HEK293 (cell line): ENCODE results near the gene KCND2.

Source experiments
- CTCF ChIA-PET: fragments of 350-600 bp; formaldehyde crosslinking; extraction: SDS; loops from one replicate; lab custom pipeline; 2021; ENCODE audit warnings: antibody characterized with exemption; lab: Yijun Ruan, JAX
- POLR2A ChIA-PET: fragments of 300-600 bp; formaldehyde crosslinking; extraction: SDS; loops from one replicate; lab custom pipeline; 2020; ENCODE audit warnings: antibody characterized with exemption, inconsistent platforms; lab: Yijun Ruan, JAX
- H3K27ac ChIP-seq: fragments of 200-500 bp; sonication (Bioruptor generic); 2 replicates; pipeline ENCODE4 v1.5.1; 2014; ENCODE audit warnings: low read depth, low read length, control low read depth, inconsistent platforms; ENCODE audit errors: extremely low read depth
- H3K36me3 ChIP-seq, 2 experiments: fragments of 200-500 bp in 1 of 2; sonication (Bioruptor generic) in 1 of 2; 1 replicate in 1 of 2; 2 replicates in 1 of 2; pipeline ENCODE4 v1.5.1; 2014 to 2017; ENCODE audit warnings: inconsistent platforms in 2 of 2, low read length in 2 of 2; ENCODE audit not compliant: control insufficient read depth in 2 of 2, insufficient read depth in 1 of 2
- H3K4me1 ChIP-seq: fragments of 200-500 bp; sonication (Bioruptor generic); 2 replicates; pipeline ENCODE4 v1.5.1; 2014; ENCODE audit warnings: mild to moderate bottlenecking, low read length, inconsistent platforms; ENCODE audit not compliant: control insufficient read depth, insufficient read depth
- H3K4me3 ChIP-seq: 2 replicates; pipeline ENCODE4 v1.5.1; 2011; ENCODE audit warnings: low read depth, mild to moderate bottlenecking, control low read depth, low read length, moderate library complexity
- H3K9me3 ChIP-seq: fragments of 200-500 bp; sonication (Bioruptor generic); 2 replicates; pipeline ENCODE4 v1.5.1; 2014; ENCODE audit warnings: low read depth, low read length, inconsistent platforms; ENCODE audit not compliant: control insufficient read depth, insufficient read depth
- BCL11A ChIP-seq: fragments of 450-650 bp; formaldehyde crosslinking; IDR thresholded peaks from 2 replicates; pipeline ENCODE4 v1.5.1; 2016; ENCODE audit warnings: low read depth, missing biosample characterization, missing genetic modification characterization
- EGR2 ChIP-seq: fragments of 450-650 bp; formaldehyde crosslinking; IDR thresholded peaks from 2 replicates; pipeline ENCODE4 v1.5.1; 2016; ENCODE audit warnings: low read depth, missing biosample characterization, missing genetic modification characterization
- HIC1 ChIP-seq: fragments of 450-650 bp; formaldehyde crosslinking; IDR thresholded peaks from 2 replicates; pipeline ENCODE4 v1.5.1; 2016; ENCODE audit warnings: missing biosample characterization, missing genetic modification characterization
- KLF8 ChIP-seq: fragments of 450-650 bp; formaldehyde crosslinking; IDR thresholded peaks from 2 replicates; pipeline ENCODE4 v1.5.1; 2016; ENCODE audit warnings: missing biosample characterization, missing genetic modification characterization
- KLF9 ChIP-seq: fragments of 450-650 bp; formaldehyde crosslinking; IDR thresholded peaks from 2 replicates; pipeline ENCODE4 v1.5.1; 2016; ENCODE audit warnings: missing biosample characterization, missing genetic modification characterization, low read depth
- RBAK ChIP-seq: fragments of 450-650 bp; formaldehyde crosslinking; IDR thresholded peaks from 2 replicates; pipeline ENCODE4 v1.5.1; 2016; ENCODE audit warnings: missing biosample characterization, missing genetic modification characterization
- SCRT2 ChIP-seq: fragments of 450-650 bp; formaldehyde crosslinking; IDR thresholded peaks from 2 replicates; pipeline ENCODE4 v1.5.1; 2016; ENCODE audit warnings: missing biosample characterization, missing genetic modification characterization
- ZBTB11 ChIP-seq: fragments of 450-650 bp; formaldehyde crosslinking; conservative IDR thresholded peaks from 2 replicates; pipeline ENCODE4 v1.5.1; 2016; ENCODE audit warnings: low read depth, missing biosample characterization, missing genetic modification characterization
- ZFP3 ChIP-seq: fragments of 450-650 bp; formaldehyde crosslinking; IDR thresholded peaks from 2 replicates; pipeline ENCODE4 v1.5.1; 2016; ENCODE audit warnings: low read depth, missing biosample characterization, missing genetic modification characterization
- ZNF133 ChIP-seq: fragments of 450-650 bp; formaldehyde crosslinking; IDR thresholded peaks from 2 replicates; pipeline ENCODE4 v1.5.1; 2016; ENCODE audit warnings: missing biosample characterization, missing genetic modification characterization
- ZNF138 ChIP-seq: fragments of 450-650 bp; formaldehyde crosslinking; IDR thresholded peaks from 2 replicates; pipeline ENCODE4 v1.5.1; 2016; ENCODE audit warnings: missing biosample characterization, missing genetic modification characterization, borderline replicate concordance
- ZNF148 ChIP-seq: fragments of 450-650 bp; formaldehyde crosslinking; IDR thresholded peaks from 2 replicates; pipeline ENCODE4 v1.5.0; 2017; ENCODE audit warnings: missing biosample characterization, missing genetic modification characterization, borderline replicate concordance
- ZNF155 ChIP-seq: fragments of 450-650 bp; formaldehyde crosslinking; IDR thresholded peaks from 2 replicates; pipeline ENCODE4 v1.5.1; 2016; ENCODE audit warnings: missing biosample characterization, missing genetic modification characterization
- ZNF221 ChIP-seq: fragments of 450-650 bp; formaldehyde crosslinking; IDR thresholded peaks from 2 replicates; pipeline ENCODE4 v1.5.1; 2017; ENCODE audit warnings: missing biosample characterization, missing genetic modification characterization, borderline replicate concordance
- ZNF48 ChIP-seq: fragments of 450-650 bp; formaldehyde crosslinking; IDR thresholded peaks from 2 replicates; pipeline ENCODE4 v1.5.1; 2016; ENCODE audit warnings: missing biosample characterization, missing genetic modification characterization
- ZNF626 ChIP-seq: fragments of 450-650 bp; sonication (Bioruptor Pico); formaldehyde crosslinking; IDR thresholded peaks from 2 replicates; pipeline ENCODE4 v1.5.1; 2018; ENCODE audit warnings: missing biosample characterization, missing genetic modification characterization, inconsistent platforms
- ZNF76 ChIP-seq: fragments of 450-650 bp; formaldehyde crosslinking; IDR thresholded peaks from 2 replicates; pipeline ENCODE4; 2016; ENCODE audit warnings: low read depth, missing biosample characterization, missing genetic modification characterization, borderline replicate concordance
- ZNF792 ChIP-seq: fragments of 450-650 bp; formaldehyde crosslinking; IDR thresholded peaks from 2 replicates; pipeline ENCODE4 v1.5.1; 2016; ENCODE audit warnings: missing biosample characterization, missing genetic modification characterization
- ZSCAN4 ChIP-seq: fragments of 450-650 bp; formaldehyde crosslinking; IDR thresholded peaks from 2 replicates; pipeline ENCODE4 v1.5.1; 2017; ENCODE audit warnings: missing biosample characterization, missing genetic modification characterization
- ZXDB ChIP-seq: fragments of 450-650 bp; formaldehyde crosslinking; IDR thresholded peaks from 2 replicates; pipeline ENCODE4 v1.5.1; 2016; ENCODE audit warnings: missing biosample characterization, missing genetic modification characterization

Gene KCND2

GRCh38 chr7:120628251-120628650 is 355.3 kb downstream of the KCND2 start (continued):
- TF ChIP-seq ZSCAN4 (tag by site-specific recombination) (no peak), BCL11A (tag by site-specific recombination) (no peak)

- H3K9me3 ChIP-seq: no peaks in the 10 kb centered on the region
- no peak overlapping the region for H3K4me3 ChIP-seq
- no peaks in the 10 kb centered on the region for H3K36me3 ChIP-seq
- ChIA-PET CTCF (no interaction called here), POLR2A (no interaction called here)
- H3K27ac ChIP-seq: no peak overlapping the region
- TF ChIP-seq ZSCAN4 (tag by site-specific recombination) (no peak), ZFP3 (tag by site-specific recombination) (no peak), RBAK (tag by site-specific recombination) (no peak), ZNF138 (no peak), SCRT2 (no peak), ZNF148 (tag by site-specific recombination) (no peak), KLF9 (tag by site-specific recombination) (no peak), KLF8 (no peak), ZNF792 (tag by site-specific recombination) (no peak), ZXDB (no peak), ZNF133 (tag by site-specific recombination) (no peak), EGR2 (no peak), ZNF626 (tag by site-specific recombination) (no peak), ZNF48 (tag by site-specific recombination) (no peak), HIC1 (tag by site-specific recombination) (no peak)
- H3K4me1 ChIP-seq: no peaks in the 10 kb centered on the region
These were observed 366.9 kb downstream of the KCND2 start for GRCh38 chr7:120639884-120640283.

- H3K4me3 ChIP-seq: no peak overlapping the region
- POLR2A ChIA-PET: no interaction called here
- H3K4me1 ChIP-seq: no peaks in the 10 kb centered on the region
- H3K27ac ChIP-seq: no peak overlapping the region
- H3K9me3 ChIP-seq: no peaks in the 10 kb centered on the region
- no peaks in the 10 kb centered on the region for H3K36me3 ChIP-seq
- CTCF ChIA-PET: interaction anchor here (0.7 kb wide), 1 partner anchor 463 kb away, joined by 3 read pairs; no protein-coding TSS in a partner anchor
- TF ChIP-seq ZNF155 (tag by site-specific recombination) (no peak), ZBTB11 (tag by site-specific recombination) (no peak), ZNF626 (tag by site-specific recombination) (no peak), ZNF76 (no peak), ZNF221 (tag by site-specific recombination) (no peak)
These were observed 373.0 kb downstream of the KCND2 start for GRCh38 chr7:120645966-120646365.
